ENCODE measurements around the gene AP4M1.

Gene AP4M1

DNA sequence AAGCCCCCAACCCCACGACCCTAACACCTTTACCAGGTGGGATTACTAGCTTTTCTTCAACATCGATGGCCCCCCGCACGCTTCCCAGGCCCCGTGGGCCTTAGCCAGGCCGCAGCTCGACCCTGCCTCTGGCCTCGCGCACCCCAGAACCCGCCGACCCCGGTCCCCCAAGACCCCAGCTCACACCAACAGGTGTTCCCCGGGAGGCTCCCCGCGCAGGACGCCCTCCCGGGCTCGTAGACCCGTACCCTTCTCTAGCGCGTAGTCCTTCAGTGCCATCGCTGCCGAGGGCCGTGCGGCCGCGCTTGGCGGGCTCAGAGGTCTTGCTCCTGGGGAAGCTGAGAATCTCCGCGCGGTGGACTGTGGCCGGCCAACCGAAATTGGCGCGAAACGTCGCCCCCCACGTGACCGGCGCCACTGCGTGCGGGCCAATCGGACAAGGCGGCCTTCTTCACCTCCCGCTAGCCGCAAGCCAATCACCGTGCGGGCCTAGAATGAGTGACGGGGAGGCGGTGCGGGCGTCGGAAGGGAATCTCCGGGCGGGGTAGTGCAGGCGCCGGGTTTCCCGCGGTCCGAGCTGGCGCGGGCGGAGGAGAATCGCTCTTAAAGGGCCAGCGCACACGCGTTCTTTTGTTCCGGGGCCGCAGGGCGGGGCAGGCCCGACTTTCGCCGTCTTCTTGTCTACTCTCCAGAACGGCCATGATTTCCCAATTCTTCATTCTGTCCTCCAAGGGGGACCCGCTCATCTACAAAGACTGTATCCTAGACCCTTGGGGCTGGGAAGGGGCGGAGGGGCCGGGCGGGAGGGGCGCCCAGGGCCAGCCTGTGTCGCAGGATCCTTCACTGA, at the start of gene AP4M1, which contains the start of gene MCM7 (continued):
- TF ChIP-seq ZBTB48 (tag by site-specific recombination; IDR thresholded peaks at IDR 0.05) = no peak
- TF ChIP-seq ZFP41 (tag by site-specific recombination; IDR thresholded peaks at IDR 0.05; ENCODE audit: borderline replicate concordance) = no peak
- peak; percentile 14; the same call in 1 of the 2 replicates for TF ChIP-seq ZNF2 (tag by site-specific recombination; IDR thresholded peaks at IDR 0.05)
- TF ChIP-seq ZNF362 (tag by site-specific recombination; IDR thresholded peaks at IDR 0.05) = no peak
- no peak for TF ChIP-seq ZNF146 (tag by site-specific recombination; IDR thresholded peaks at IDR 0.05)
- no peak for TF ChIP-seq MEIS1 (CRISPR knock-in tag; IDR thresholded peaks at IDR 0.05; ENCODE audit: borderline replicate concordance)
- TF ChIP-seq HIC1 (tag by site-specific recombination; IDR thresholded peaks at IDR 0.05) = peak; percentile 62; the same call in 1 of the 2 replicates
- no peak for TF ChIP-seq ZBTB49 (tag by site-specific recombination; IDR thresholded peaks at IDR 0.05; ENCODE audit: low read depth)
- peak; percentile 94 for TF ChIP-seq BCL11B (tag by site-specific recombination; IDR thresholded peaks at IDR 0.05; ENCODE audit: low read depth)
- peak; percentile 39; the same call in 1 of the 2 replicates for TF ChIP-seq EGR2 (tag by site-specific recombination; IDR thresholded peaks at IDR 0.05; ENCODE audit: low read depth)
- no peak for TF ChIP-seq YY2 (tag by site-specific recombination; IDR thresholded peaks at IDR 0.05)
- TF ChIP-seq ZNF433 (tag by site-specific recombination; IDR thresholded peaks at IDR 0.05; ENCODE audit: low read depth) = no peak
- TF ChIP-seq ZNF423 (tag by site-specific recombination; IDR thresholded peaks at IDR 0.05) = no peak
- no peak for TF ChIP-seq ZBTB6 (tag by site-specific recombination; IDR thresholded peaks at IDR 0.05)
- TF ChIP-seq ZNF629 (tag by site-specific recombination; IDR thresholded peaks at IDR 0.05) = peak; percentile 11; the same call in 1 of the 2 replicates
- no peak for TF ChIP-seq ZNF155 (tag by site-specific recombination; IDR thresholded peaks at IDR 0.05)
- TF ChIP-seq ZNF133 (tag by site-specific recombination; IDR thresholded peaks at IDR 0.05) = no peak
- no peak for TF ChIP-seq GFI1B (tag by site-specific recombination; IDR thresholded peaks at IDR 0.05)
- peak; percentile 10; the same call in 1 of the 2 replicates for TF ChIP-seq PRDM4 (tag by site-specific recombination; IDR thresholded peaks at IDR 0.05)
- TF ChIP-seq ZSCAN5A (tag by site-specific recombination; IDR thresholded peaks at IDR 0.05) = no peak
- TF ChIP-seq, protein P1, sequence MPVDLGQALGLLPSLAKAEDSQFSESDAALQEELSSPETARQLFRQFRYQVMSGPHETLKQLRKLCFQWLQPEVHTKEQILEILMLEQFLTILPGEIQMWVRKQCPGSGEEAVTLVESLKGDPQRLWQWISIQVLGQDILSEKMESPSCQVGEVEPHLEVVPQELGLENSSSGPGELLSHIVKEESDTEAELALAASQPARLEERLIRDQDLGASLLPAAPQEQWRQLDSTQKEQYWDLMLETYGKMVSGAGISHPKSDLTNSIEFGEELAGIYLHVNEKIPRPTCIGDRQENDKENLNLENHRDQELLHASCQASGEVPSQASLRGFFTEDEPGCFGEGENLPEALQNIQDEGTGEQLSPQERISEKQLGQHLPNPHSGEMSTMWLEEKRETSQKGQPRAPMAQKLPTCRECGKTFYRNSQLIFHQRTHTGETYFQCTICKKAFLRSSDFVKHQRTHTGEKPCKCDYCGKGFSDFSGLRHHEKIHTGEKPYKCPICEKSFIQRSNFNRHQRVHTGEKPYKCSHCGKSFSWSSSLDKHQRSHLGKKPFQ (tag by site-specific recombination; IDR thresholded peaks at IDR 0.05) = no peak
- peak; percentile 98 for TF ChIP-seq SCRT1 (tag by site-specific recombination; IDR thresholded peaks at IDR 0.05; ENCODE audit: borderline replicate concordance)
- TF ChIP-seq ZNF621 (tag by site-specific recombination; IDR thresholded peaks at IDR 0.05) = no peak
- TF ChIP-seq SALL2 (tag by site-specific recombination; IDR thresholded peaks at IDR 0.05; ENCODE audit: borderline replicate concordance) = no peak
- TF ChIP-seq OVOL3 (tag by site-specific recombination; IDR thresholded peaks at IDR 0.05) = no peak
- TF ChIP-seq ZFP69B (tag by site-specific recombination; IDR thresholded peaks at IDR 0.05) = no peak; the same call in 1 of the 2 replicates
- TF ChIP-seq ZNF169 (tag by site-specific recombination; IDR thresholded peaks at IDR 0.05) = no peak
